Measurements from ENCODE around the gene FAM187B.
"Not testable (repeated sequence)": the region's sequence is repeated elsewhere in the genome, so short reads cannot be mapped to it uniquely, and the experiment has no call there.

FAM187B gene

DNA sequence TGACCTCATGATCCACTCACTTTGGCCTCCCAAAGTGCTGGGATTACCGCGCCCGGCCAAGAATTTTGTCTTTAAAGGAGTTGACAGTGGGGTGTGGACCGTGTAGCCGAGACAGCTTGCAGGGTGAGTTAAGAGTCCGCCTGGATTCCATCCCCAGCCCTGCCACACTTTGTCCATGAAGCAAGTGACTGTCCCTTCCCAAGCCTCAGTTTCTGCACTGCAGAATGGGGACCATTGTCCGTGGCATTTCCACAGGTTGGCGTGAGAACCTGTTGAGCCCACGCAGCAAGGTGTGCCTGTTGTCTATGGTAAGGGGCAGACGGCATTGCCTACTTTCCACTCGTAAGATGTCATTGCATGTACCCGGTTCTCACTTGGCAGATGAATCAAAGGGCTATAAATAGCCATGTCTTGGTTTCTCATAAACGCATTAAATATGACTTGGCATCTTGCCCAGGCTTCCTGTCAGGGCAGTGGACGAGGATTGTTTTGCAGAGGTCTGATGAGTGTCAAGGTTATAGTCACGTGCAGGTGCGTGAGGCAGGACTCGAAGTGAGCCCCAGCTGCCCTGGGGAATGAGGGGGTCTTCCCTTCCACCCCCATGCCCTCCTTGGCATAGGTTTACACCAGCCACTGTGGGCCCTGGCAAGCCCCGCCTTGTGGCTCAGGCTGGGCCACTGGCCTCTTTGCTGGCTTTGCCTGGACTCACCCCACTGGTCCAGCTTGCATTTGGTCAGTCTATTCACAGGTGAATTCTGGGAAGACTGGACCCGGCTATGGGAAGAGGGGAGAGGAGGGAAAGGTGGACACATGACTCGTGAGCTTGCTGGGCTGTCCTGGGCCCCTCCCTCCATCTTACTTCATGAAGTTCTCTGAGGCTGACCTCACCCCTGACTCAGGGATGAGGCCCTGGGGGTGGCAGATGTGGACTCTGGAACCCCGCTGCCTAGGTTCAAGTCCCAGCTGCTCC is 14.6 kb downstream of the FAM187B start:
- FAIRE-seq (no peak), DNase-seq (ENCODE audit: low spot score) (peak; percentile 82)

DNA sequence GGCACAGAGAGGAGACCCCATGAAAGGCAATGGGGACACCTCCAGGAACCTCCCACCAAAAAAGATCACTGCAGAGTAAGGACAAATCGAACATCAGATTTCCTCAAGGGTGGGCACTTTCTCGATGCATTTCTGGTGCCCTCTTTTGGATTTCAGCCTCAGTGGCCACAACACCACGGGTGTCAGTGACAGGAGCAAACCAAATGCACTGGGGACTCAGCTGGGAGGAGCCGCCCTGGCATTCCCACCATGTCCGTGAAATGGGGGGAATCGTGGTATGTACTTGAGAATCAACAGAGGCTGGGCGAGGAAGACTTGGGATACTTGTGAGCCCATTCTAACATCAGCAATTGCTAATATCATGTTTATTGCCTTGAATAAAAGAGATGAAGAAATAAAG is 16.3 kb downstream of the FAM187B start:
- FAIRE-seq: no peak
- DNase-seq (ENCODE audit: low spot score): no peak

DNA sequence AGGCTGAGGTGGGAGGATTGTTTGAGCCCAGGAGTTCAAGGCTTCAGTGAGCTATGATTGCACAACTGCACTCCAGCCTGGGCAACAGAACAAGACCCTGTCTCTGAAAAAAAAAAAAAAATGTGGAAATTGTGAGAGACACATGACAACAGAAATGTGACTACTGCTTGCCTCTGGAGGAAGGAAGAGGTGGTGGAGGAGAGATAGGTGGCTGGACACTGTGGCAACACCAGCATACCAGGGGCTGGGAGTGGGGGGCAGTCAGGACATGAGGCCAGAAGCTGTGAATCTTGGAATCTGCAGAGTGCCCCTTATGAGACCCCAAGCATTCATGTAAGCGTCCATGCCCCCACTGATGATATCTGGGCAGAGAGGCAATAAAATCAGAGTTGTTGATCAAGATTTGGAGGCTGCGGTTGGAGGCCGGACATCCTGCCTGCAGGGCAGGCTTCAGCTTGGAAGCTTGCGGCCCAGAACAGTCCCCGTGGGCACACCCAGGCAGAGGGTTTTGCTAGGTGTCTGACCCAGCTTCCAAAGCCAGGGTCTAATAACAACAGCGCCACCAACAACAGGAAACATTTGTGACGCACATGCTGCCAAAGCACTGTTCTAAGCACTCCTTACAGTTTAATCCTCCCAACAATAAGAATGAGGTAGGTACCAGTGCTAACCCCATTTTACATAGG is 16.9 kb downstream of the FAM187B start:
- DNase-seq (ENCODE audit: low spot score) (no peak), FAIRE-seq (no peak)

DNA sequence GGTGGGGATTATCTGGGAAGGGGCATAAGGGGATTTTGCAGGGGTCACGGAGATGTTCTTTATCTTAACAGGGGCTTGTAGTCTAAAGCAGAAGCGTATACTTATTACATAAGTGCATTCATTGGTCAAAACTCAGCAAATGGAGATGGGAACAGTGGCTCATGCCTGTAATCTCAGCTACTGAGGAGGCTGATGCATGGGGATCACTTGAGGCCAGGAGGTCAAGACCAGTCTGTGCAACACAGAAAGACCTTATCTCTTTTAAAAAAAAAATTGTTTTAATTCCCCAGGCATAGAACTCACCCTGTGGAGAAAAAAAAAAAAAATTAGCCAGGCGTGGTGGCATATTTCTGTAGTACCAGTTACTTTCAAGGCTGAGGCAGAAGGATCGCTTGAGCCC is 18.9 kb downstream of the FAM187B start:
- FAIRE-seq (no peak), DNase-seq (ENCODE audit: low spot score) (no peak)

DNA sequence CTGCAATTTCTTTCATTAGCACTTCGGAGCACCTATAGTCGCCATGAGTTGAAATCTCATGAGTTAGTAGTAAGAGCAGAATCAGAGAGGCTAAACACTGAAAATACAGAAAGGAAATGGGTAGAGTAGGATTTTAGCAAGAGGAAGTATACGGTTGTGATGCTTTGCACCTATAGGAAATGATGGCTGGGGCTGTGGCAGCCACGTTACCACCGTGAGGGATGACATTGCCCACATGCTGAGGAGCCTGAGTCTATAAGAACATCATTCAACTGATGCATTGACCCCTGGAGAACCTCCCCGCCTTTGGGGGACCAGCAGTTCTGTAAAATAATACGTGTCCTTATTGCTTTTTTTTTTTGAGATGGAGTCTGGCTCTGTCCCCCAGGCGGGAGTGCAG is 20.4 kb downstream of the FAM187B start:
- FAIRE-seq: no peak
- no peak for DNase-seq (ENCODE audit: low spot score)

DNA sequence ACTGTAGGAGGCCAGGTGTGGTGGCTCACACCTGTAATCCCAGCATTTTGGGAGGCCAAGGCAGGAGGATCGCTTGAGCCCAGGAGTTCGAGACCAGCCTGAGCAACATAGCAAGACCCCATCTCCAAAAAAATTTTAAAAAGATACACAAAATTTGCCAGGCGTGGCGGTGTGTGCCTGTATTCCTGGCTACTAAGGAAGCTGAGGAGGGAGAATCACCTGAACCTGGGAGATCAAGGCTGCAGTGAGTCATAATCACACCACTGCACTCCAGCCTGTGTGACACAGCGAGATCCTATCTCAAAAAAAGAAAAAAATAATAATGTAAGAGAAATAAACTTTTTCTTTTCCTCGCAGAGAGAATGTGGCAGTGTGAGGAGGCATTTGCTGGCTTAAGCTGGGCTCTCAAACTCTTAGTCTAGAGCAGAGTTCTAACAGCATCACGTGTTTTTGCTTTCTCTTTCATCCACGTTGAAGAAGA is 21.1 kb downstream of the FAM187B start:
- DNase-seq (ENCODE audit: low spot score): no peak
- no peak for FAIRE-seq

DNA sequence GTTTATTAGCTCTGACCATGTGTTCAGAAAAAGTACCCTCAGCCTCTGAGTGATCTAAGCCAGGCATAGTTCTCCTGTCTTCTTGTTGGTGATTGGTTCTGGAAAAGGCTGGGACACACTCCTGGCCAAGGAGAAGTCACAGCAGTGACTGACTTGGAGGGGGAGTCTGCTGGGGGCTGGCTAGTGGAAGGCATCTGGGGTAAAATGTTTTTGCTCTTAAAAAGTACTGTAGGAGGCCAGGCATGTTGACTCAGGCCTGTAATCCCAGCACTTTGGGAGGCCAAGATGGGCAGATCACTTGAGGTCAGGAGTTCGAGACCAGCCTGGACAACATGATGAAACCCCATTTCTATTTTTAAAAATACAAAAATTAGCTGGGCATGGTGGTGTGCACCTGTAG is 21.7 kb downstream of the FAM187B start:
- DNase-seq (ENCODE audit: low spot score) (no peak), FAIRE-seq (no peak)

DNA sequence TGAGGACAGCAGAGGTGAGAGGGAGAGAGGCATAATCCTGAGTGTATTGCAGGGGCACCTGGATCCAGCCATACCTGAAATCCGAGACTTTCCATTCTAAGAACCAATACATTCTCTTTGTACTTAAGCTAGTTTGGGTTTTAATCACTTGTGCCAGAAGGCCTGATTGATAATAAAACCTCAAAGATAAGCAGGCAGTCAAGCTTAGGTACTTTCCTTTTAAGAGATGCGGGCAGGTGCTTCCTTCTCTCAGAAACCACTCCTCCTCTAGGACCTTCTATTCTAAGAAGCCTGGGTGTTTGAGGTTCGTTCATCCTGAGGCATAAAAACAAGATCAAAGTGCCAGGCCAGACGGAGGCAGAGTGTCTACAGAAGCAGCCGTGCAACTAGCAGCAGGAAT is 22.2 kb downstream of the FAM187B start:
- DNase-seq (ENCODE audit: low spot score) (no peak), FAIRE-seq (no peak)

DNA sequence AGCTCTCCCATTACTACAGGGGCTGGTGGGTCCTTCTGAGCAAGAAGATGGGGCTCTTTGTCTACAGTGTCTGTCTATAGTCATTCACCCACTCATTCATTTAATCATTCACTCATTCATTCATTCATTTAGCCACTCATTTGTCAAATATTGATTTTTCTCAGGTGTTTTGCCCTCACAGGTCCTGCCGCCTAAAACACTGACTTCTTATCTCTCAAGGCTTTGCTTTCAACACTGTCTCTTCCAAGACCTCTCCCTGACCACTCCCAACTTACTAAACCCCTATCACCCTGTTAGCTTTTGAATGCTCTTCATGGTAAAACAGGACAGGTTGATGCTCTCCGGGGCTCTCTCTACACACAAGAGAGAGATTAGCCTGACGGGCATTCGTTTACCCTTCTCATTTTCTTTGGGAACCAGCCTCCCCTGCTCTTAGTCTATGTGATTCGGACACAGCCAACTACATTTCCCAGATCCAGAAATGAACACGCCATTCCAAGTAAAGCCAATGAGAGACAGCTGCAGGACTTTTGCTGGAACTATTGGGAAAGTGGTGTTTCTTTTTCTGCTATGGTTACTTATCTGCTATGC is 22.7 kb downstream of the FAM187B start:
- FAIRE-seq (no peak), DNase-seq (ENCODE audit: low spot score) (no peak)

DNA sequence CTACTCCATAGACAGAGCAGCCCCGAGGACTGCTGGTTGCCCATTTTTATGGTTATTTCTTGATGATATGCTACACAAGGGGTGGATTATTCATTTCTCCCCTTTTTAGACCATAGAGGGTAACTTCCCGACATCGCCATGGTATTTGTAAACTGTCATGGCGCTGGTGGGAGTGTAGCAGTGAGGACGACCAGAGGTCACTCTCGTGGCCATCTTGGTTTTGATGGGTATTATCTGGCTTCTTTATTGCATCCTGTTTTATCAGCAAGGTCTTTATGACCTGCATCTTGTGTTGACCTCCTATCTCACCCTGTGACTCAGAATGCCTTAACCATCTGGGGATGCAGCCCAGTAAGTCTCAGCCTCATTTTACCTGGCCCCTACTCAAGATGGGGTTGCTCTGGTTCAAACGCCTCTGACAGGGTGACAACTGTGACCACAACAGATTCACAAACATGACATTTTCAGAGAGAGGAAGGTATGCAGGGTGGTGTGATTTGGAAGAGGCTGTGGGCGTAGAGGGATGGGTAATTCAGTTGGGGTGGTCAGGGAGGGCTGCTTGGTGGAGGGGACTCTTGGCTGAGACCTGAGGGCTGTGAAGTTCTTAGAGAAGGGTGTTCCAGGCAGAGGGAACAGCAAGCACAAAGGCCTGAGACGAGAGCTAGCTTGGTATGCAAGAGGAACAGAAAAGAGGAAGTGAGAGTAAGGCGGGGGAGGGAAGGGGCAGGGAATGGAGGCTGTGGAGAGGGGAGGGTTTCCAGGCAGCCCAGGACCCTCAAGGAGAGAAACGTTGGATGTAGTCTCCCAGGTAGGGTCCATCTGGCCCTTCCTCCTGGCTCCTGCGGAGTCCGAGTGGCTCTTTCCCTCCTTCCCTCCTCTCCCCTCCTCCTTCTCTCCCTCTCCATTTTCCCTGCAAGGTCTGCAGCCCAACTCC is 23.5 kb downstream of the FAM187B start:
- FAIRE-seq: no peak
- DNase-seq (ENCODE audit: low spot score): no peak

DNA sequence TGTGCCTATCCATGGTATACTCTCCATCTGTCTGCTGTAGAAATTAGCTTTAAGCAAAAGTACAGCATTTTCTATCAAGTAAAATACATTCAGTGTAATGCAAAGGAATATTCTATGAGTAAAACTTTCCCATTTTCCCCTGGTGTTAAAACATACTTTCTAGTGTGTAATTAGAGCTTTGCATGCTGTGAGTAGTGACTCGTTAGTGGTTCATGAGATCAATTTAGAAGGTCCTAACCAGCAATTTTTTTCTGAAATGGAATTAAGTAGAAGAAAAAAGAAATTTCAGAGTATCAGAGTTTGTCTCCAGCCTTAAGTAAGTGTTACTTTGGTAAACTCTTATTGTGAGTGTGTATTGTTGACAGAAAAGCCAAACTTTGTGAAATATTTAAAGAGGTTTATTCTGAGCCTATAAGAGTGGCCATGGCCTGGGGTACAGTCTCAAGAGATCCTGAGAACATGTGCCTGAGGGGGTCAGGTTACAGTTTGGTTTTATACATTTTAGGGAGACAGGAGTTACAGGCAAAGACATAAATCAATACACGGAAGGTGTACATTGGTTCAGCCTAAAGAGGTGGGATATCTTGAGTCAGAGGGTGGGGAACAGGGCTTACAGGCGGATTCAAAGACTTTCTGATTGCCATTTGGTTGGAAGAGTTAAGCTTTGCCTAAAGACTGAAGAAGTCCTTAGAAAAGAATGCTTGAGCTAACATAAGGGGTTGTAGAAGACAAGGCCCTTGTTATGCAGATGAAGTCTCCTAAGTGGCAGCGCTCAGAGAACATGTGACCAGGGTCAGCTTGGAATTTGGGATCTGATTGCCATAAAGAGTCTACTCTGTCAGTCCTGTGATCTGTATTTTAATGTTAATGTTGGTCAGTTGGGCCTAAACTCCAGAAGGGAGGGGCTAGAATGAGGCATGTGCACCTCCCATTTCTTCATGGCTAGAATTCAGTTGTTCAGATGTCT is 25.5 kb downstream of the FAM187B start:
- DNase-seq (ENCODE audit: low spot score) (no peak), FAIRE-seq (no peak)

DNA sequence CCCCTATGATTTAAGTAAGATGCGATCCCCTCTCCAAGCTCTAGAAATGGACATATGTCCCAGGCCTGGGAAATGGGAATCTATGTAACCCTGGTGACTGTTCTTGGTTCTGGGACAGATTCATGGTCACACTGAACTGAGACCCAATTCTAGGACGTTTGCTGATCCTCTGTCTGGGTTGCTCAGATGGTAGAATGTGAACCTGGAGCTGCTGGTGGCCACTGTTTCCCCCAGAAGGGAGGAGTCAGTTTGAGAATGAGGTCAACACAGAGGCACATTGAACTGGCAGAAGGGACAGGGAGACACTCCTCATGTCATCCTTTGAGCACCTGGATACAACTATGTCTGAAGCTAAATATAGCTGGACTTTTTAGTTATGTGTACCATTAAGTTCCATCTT is 29.1 kb downstream of the FAM187B start:
- DNase-seq (ENCODE audit: low spot score) (no peak), FAIRE-seq (no peak)

DNA sequence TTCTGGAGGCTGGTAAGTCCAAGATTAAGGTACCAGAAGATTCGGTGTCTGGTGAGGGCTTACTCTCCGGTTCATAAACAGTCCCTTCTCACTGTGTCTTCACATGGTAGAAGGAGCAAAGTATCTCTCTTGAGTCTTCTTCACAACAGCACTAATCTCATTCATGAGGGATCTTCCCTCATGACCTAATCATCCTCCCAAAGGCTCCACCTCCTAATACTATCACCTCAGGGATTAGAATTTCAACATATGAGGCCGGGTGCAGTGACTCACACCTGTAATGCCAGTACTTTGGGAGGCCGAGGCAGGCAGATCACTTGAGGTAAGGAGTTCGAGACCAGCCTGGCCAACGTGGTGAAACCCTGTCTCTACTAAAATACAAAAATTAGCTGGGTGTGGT is 31.7 kb downstream of the FAM187B start:
- not testable (repeated sequence) for FAIRE-seq; DNase-seq (ENCODE audit: low spot score)

DNA sequence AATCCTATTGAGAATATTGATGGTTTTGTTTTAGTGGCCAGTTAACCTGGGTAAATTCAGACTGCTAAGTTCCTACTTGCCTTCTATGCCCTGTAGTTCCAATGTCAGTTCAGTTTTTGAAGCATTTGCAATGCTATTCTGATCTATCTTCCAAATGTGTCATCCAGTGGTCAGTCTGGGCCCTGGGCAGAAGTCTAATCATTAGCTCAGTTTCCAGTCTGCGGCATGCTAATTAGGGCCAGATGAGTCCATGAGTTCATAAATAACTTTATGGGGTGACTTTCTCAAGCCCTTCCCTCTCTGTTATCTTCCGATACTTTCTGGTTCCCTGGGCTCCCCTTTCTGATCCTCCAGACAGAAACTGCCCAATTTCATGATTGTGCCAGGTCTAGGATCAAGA is 32.7 kb downstream of the FAM187B start:
- FAIRE-seq (no peak), DNase-seq (ENCODE audit: low spot score) (no peak)

DNA sequence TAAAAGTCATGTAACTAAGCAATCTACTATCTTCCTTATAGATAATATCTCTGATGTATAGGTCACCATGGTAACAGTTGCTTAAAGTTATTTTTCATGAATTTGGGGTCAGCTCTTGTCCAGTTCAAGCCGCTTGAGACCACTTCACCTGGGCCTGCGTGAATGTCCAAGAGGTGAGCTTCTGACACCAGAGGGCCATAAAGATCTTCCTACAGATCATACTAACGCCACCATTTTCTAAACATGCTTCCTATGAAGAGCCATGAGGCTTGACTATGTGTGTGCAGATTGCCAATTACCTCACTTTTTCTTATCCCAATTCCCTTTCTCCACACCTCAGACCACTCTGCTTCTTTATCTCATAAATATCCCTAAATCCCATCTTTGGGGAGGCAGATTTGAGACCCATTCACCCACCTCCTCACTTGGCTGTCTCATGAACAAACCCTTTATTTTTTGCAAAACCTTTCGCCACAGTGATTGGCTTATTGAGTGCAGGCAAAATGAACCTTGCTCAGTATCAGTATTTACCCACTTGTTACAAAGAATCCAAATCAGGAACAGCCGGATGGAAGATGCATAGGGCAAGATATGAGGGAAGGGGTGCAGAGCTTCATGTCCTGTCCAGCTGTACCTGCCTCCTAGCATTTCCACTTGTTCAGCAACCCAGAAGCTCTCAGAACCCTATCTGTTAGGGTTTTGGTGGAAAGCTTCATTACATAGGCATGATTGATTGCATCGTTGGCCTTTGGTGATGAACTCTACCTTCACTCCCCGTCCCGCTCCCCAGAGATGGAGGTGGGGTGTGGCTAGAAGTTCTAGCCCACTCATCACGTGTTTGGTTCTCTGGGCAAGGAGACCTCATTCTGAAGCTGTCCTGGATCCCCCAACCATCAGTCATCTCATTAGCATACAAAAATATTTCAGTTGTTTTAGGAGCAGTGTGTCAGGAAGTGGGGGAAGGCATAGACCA is 34.2 kb downstream of the FAM187B start:
- DNase-seq (ENCODE audit: low spot score): no peak
- no peak for FAIRE-seq

DNA sequence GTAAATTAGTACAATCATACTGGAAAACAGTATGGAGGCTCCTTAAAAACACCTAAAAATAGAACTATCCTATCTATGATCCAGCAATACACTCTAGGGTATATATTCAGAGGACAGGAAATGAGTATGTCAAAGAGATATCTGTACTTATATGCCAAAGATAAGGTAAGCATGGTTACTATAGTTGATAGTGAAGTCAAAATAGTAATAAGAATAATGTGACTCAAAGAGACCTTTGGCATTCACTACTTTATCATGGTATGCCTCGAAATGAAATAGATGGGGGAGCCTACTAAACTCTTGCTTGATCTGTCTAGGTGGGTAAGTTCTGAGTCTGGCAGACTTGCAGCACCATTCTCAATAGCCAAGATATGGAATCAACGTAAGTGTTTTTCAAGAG is 43.7 kb downstream of the FAM187B start:
- no peak for FAIRE-seq
- no peak for DNase-seq (ENCODE audit: low spot score)

DNA sequence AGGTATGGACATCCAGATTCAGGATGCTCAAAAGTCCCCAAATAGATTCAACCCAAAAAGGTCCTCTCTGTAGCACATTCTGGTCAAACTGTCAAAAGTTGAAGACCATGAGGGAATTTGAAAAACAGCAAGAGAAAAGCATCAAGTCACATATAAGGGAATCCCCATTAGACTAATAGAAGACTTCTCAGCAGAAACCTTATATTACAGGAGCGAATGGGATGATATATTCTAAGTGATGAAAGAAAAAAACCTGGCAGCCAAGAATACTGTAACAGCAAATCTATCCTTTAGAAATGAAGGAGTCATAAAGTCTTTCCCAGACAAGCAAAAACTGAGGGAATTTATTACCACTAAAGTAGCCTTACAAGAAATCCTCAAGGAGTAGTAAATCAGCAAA is 44.3 kb downstream of the FAM187B start:
- FAIRE-seq: no peak

DNA sequence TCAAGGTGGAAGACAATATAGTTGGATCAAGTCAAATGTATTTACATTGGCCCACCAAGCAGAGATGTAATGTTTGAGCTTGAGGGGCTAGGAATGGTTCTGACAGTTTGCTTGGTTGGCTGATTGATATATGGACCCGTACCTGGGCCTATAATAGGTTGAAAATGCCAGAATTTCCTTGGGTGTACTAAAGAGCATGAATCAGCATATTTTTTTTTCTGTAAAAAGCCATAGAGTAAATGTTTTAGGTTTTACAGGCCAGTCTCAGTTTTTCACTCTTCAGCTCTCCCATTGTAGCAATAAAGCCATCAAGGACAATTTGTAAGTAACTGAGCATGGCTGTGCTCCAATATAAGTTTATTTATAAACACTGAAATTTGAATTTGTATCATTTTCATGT is 47.2 kb downstream of the FAM187B start:
- FAIRE-seq (no peak), DNase-seq (ENCODE audit: low spot score) (no peak)

More for the DNA sequence above, 44.3 kb downstream of the FAM187B start:
- DNase-seq (ENCODE audit: low spot score): no peak

DNA sequence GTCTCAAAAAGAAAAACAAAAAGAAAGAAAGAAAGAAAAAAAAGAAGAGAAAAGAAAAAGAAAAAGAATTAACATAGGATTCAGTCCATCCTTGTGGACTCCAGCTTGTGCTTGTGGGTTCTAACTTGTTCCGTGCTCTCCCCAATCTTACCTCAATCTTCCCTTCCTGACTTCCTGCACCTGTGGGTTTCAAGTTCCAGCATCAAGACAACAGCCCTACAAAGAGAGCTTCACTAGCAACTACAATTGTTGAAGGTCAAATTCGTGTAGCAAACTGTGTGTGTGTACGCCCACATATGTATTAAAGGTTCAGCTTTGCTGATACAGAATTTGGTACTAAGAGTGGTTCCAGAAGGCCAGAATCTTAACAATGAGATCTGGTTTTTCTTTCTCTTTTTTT is 48.7 kb downstream of the FAM187B start:
- FAIRE-seq (no peak), DNase-seq (ENCODE audit: low spot score) (no peak)

Measured in urothelium cell line (cell line).